Suprapubic skin (tissue), 4 donors: ENCODE data around the gene TMSB4Y. TPM values are rescaled to one million over a fixed set of nuclear protein-coding genes. Genes with fewer than 3 reads are reported as not detected.

Experiments used
- DNase-seq, 2 donors: peaks; one replicate each; pipeline ENCODE4 v3.0.0-alpha.2; 2019; ENCODE audit warnings: low spot score in 2 of 2
- H3K27ac ChIP-seq: fragments of 200-600 bp; sonication (generic); one replicate; pipeline ENCODE4 v1.5.1; 2019
- H3K27me3 ChIP-seq: fragments of 200-600 bp; sonication (generic); one replicate; pipeline ENCODE4 v1.5.1; 2019
- H3K36me3 ChIP-seq: fragments of 200-600 bp; sonication (generic); one replicate; pipeline ENCODE4 v1.5.1; 2019
- H3K4me1 ChIP-seq: fragments of 200-600 bp; sonication (generic); one replicate; pipeline ENCODE4 v1.5.1; 2019
- H3K4me3 ChIP-seq: fragments of 200-600 bp; sonication (generic); one replicate; pipeline ENCODE4 v1.5.1; 2019; ENCODE audit warnings: mild to moderate bottlenecking
- H3K9me3 ChIP-seq: fragments of 200-600 bp; sonication (generic); one replicate; pipeline ENCODE4 v1.5.1; 2019
- EP300 ChIP-seq: sonication (generic); formaldehyde crosslinking; IDR thresholded peaks from one replicate; pipeline ENCODE4 v1.6.1; 2017; ENCODE audit warnings: antibody characterized with exemption
- POLR2A ChIP-seq, 2 donors: fragments of 450-650 bp; IDR thresholded peaks; one replicate each; pipeline ENCODE4 v1.6.1; 2017; ENCODE audit warnings: antibody characterized with exemption in 2 of 2, mild to moderate bottlenecking in 2 of 2, moderate library complexity in 2 of 2
- POLR2AphosphoS5 ChIP-seq, 3 donors: sonication (generic); formaldehyde crosslinking; IDR thresholded peaks; one replicate each; pipeline ENCODE4 v1.6.1; 2017; ENCODE audit warnings: antibody characterized with exemption in 3 of 3
- WGBS: methylation state at CpG from one replicate; pipeline ENCODE4 v1.1.5; 2018; 5-methylcytosine and 5-hydroxymethylcytosine counted together
- total RNA-seq, 4 donors: library from RNA; depleted of rRNA; stranded (reverse); fragments of >200 nt; gene quantifications; one replicate each; pipeline ENCODE4 v1.1.0, GENCODE V29; 2016
- TF ChIP-seq, protein P1 (sequence below), 2 donors: fragments of 200-600 bp in 1 of 2; fragments of 450-650 bp in 1 of 2; sonication (generic) in 1 of 2; IDR thresholded peaks; one replicate each; pipeline ENCODE4 v1.5.1; 2016 to 2019; ENCODE audit warnings: antibody characterized with exemption in 2 of 2, mild to moderate bottlenecking in 1 of 2, moderate library complexity in 1 of 2

Gene TMSB4Y
- total RNA-seq, 4 donors from 2014 or later, result 0.86 to 1.7 TPM; not detected in 2

DNA sequence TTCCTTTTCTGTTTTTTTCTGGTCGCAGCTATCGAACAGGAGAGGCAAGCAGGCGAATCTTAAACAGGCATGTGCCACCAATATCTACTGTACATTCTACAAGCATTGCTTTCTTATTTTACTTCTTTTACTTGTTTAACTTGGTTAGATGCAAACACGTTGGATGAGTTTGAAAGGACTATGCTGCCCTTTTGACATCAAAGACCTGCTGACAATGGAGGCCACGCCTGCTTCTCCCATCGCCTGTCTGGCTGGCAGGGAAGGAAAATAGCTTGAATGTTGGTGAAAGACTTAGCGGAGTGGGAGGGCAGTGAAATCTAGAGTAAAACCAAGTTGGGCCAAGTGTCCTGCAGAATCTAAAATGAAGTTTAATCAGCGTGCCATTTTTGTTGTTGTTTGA lies 1.5 kb downstream of the TMSB4Y start:
- TF ChIP-seq, protein P1, sequence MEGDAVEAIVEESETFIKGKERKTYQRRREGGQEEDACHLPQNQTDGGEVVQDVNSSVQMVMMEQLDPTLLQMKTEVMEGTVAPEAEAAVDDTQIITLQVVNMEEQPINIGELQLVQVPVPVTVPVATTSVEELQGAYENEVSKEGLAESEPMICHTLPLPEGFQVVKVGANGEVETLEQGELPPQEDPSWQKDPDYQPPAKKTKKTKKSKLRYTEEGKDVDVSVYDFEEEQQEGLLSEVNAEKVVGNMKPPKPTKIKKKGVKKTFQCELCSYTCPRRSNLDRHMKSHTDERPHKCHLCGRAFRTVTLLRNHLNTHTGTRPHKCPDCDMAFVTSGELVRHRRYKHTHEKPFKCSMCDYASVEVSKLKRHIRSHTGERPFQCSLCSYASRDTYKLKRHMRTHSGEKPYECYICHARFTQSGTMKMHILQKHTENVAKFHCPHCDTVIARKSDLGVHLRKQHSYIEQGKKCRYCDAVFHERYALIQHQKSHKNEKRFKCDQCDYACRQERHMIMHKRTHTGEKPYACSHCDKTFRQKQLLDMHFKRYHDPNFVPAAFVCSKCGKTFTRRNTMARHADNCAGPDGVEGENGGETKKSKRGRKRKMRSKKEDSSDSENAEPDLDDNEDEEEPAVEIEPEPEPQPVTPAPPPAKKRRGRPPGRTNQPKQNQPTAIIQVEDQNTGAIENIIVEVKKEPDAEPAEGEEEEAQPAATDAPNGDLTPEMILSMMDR (IDR thresholded peaks at IDR 0.05), result no peak
- TF ChIP-seq EP300, result no peak
- no peak for TF ChIP-seq POLR2AphosphoS5 (IDR thresholded peaks at IDR 0.05)
- no peak for TF ChIP-seq POLR2A (IDR thresholded peaks at IDR 0.05)

DNA sequence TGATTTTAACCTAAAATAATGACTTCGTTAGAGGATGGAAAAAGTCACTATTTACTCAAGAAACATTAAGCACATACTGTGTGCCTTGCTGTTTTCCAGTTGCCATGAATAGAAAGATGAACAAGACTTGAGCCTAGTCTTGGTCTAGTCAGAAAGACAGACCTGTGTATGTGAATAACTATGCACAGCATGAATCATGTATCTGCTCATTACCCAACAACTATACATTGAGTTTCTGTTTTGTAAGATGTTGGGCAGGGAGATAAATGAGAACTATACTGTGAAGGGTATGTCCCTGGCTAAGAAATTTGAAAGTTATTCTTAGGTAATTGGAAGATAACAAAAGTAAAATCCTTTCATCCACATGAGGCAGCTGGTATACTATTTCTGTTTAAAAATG lies 4.3 kb downstream of the TMSB4Y start:
- Histone ChIP-seq H3K27me3 (no peaks in the 10 kb centered on the region), H3K36me3 (no peaks in the 10 kb centered on the region), H3K27ac (no peak overlapping the region), H3K9me3 (no peaks in the 10 kb centered on the region), H3K4me1 (peaks cover 7% of the 10 kb centered on the region), H3K4me3 (no peak overlapping the region)
- TF ChIP-seq POLR2AphosphoS5 (IDR thresholded peaks at IDR 0.05) (no peak), EP300 (no peak), POLR2A (IDR thresholded peaks at IDR 0.05) (no peak)
- TF ChIP-seq, protein P1 (IDR thresholded peaks at IDR 0.05), result no peak
- no CpG with 5 or more reads among the region's 1 CpG for WGBS
- no peak for DNase-seq

More for the DNA sequence above, 1.5 kb downstream of the TMSB4Y start:
- no CpG with 5 or more reads among the region's 8 CpGs for WGBS
- Histone ChIP-seq H3K36me3 (no peaks in the 10 kb centered on the region), H3K4me1 (peaks cover 7% of the 10 kb centered on the region), H3K27ac (no peak overlapping the region), H3K9me3 (no peaks in the 10 kb centered on the region), H3K27me3 (no peaks in the 10 kb centered on the region), H3K4me3 (peak overlapping the region; percentile 55)
- DNase-seq, result no peak

DNA sequence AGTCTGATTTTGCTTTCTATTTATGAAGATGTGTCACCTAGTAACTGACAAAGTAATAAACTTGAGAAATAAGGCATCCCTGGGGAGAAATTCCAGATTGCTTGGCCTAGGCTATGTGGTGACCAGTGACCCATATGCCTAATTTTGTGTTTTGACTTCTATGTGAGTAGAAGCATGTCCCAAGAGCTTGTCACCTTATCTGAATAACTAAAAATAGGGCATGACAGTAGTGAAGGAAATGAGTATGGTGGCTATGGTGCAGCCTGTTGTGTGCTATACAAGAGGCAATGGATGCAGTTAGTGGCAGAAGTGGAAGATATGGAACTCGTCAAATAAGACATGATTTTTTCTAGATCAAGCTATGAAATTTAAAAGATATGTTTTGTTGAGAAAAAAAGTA lies 15.3 kb downstream of the TMSB4Y start:
- no peak overlapping the region for H3K27ac ChIP-seq
- no CpG with 5 or more reads among the region's 1 CpG for WGBS
- no peak for TF ChIP-seq POLR2A (IDR thresholded peaks at IDR 0.05)
- TF ChIP-seq, protein P1 (IDR thresholded peaks at IDR 0.05), result no peak
- no peak for TF ChIP-seq POLR2AphosphoS5 (IDR thresholded peaks at IDR 0.05)
- no peak for TF ChIP-seq EP300
- DNase-seq, result no peak
- no peaks in the 10 kb centered on the region for H3K36me3 ChIP-seq
- no peaks in the 10 kb centered on the region for H3K9me3 ChIP-seq
- no peak overlapping the region for H3K4me3 ChIP-seq
- no peaks in the 10 kb centered on the region for H3K27me3 ChIP-seq
- no peaks in the 10 kb centered on the region for H3K4me1 ChIP-seq

DNA sequence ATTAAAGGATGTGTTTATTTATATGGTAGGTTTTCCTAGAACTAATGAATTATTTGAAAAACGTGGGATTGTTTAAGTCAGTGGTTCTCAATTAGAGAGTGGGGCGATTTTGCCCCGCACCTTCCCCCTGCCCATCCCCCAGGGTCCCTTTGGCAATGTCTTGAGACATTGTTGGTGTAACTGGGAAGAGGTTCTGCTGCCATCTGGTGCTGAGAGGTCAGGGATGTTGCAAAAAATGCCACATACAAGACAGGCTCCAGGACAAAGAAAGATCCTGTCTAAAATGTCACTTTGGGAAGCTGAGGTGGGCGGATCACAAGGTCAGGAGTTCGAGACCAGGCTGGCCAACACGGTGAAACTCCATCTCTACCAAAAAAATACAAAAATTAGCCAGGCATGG lies 25.8 kb downstream of the TMSB4Y start:
- no CpG with 5 or more reads among the region's 6 CpGs for WGBS

DNA sequence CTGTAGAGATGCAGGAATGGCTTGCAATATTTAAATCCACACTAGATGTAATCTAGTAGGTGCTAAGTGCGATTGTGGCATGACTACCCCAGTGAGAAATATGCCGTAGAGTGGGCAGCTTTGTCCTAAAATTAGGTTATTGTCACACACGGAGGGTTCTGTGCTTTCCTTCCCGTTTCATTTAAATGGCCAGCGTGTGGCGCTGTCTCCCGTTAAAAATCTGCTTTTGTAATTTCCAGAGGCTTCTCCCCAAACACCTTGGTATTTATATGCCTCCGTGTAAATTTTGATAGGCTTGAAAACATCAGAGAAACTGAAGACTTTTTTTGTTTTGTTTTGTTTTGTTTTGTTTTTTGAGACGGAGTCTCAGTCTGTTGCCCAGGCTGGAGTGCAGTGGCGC lies 34.9 kb downstream of the TMSB4Y start:
- no peak for TF ChIP-seq POLR2AphosphoS5 (IDR thresholded peaks at IDR 0.05)
- TF ChIP-seq, protein P1 (IDR thresholded peaks at IDR 0.05), result peak in 1 of 2 donors; percentile 14
- no peaks in the 10 kb centered on the region for H3K27me3 ChIP-seq
- no peaks in the 10 kb centered on the region for H3K36me3 ChIP-seq
- no CpG with 5 or more reads among the region's 10 CpGs for WGBS
- no peak for DNase-seq
- no peaks in the 10 kb centered on the region for H3K4me1 ChIP-seq
- H3K9me3 ChIP-seq, result no peaks in the 10 kb centered on the region
- H3K27ac ChIP-seq, result no peak overlapping the region
- H3K4me3 ChIP-seq, result no peak overlapping the region

More for the DNA sequence above, 25.8 kb downstream of the TMSB4Y start:
- Histone ChIP-seq H3K4me3 (no peak overlapping the region), H3K9me3 (no peaks in the 10 kb centered on the region), H3K36me3 (no peaks in the 10 kb centered on the region), H3K4me1 (no peaks in the 10 kb centered on the region), H3K27ac (no peak overlapping the region), H3K27me3 (no peaks in the 10 kb centered on the region)
- no peak for DNase-seq
- no peak for TF ChIP-seq EP300
- TF ChIP-seq, protein P1 (IDR thresholded peaks at IDR 0.05), result no peak
- no peak for TF ChIP-seq POLR2AphosphoS5 (IDR thresholded peaks at IDR 0.05)
- no peak for TF ChIP-seq POLR2A (IDR thresholded peaks at IDR 0.05)
